Testis (tissue), 2 donors: Measurements from ENCODE around the gene PBX4.

ENCODE experiments used
- CTCF ChIP-seq, 3 experiments: fragments of 450-650 bp in 2 of 3; fragments of 200-600 bp in 1 of 3; sonication (generic) in 1 of 3; IDR thresholded peaks; one replicate each; pipeline ENCODE4 v1.5.1; 2016 to 2019; ENCODE audit warnings: antibody characterized with exemption in 3 of 3, mild to moderate bottlenecking in 2 of 3, moderate library complexity in 1 of 3
- POLR2A ChIP-seq: fragments of 450-650 bp; IDR thresholded peaks from one replicate; pipeline ENCODE4 v1.6.1; 2017; ENCODE audit warnings: antibody characterized with exemption, mild to moderate bottlenecking, moderate library complexity

GRCh38 chr19:19526581-19527370 is 91.7 kb downstream of the PBX4 start:
- no peak for TF ChIP-seq CTCF (IDR thresholded peaks at IDR 0.05)
- no peak for TF ChIP-seq POLR2A
